OCI-LY1 (cell line): Measurements from ENCODE around the gene ELAC2.

Experiments
- H2AFZ ChIP-seq: fragments of 200-600 bp; sonication (generic), shearing (Covaris generic); 2 replicates; pipeline ENCODE4 v1.6.0; 2014; ENCODE audit warnings: antibody characterized with exemption, mild to moderate bottlenecking, low read length
- H3F3A ChIP-seq: fragments of 200-600 bp; sonication (generic), shearing (Covaris generic); 2 replicates; pipeline ENCODE4 v1.6.0; 2014; ENCODE audit warnings: mild to moderate bottlenecking, antibody characterized with exemption, low read length, moderate library complexity; ENCODE audit not compliant: insufficient read depth
- H3K27ac ChIP-seq: fragments of 200-600 bp; sonication (generic); 2 replicates; pipeline ENCODE4 v1.5.1; 2014; ENCODE audit warnings: low read length, mixed run types, mild to moderate bottlenecking, low read depth; ENCODE audit not compliant: poor library complexity, severe bottlenecking
- H3K27me3 ChIP-seq: fragments of 200-600 bp; sonication (generic); 2 replicates; pipeline ENCODE4 v1.6.0; 2014; ENCODE audit warnings: antibody characterized with exemption, mild to moderate bottlenecking, low read length, moderate library complexity; ENCODE audit not compliant: insufficient read depth
- H3K36me3 ChIP-seq: fragments of 200-600 bp; sonication (generic); 2 replicates; pipeline ENCODE4 v1.6.1; 2014; ENCODE audit warnings: mild to moderate bottlenecking, antibody characterized with exemption, low read length, moderate library complexity, mixed read lengths; ENCODE audit not compliant: insufficient read depth
- H3K4me1 ChIP-seq: fragments of 200-600 bp; sonication (generic); 2 replicates; pipeline ENCODE4 v1.5.1; 2014; ENCODE audit warnings: mild to moderate bottlenecking, low read length, moderate library complexity; ENCODE audit not compliant: insufficient read depth, severe bottlenecking
- H3K4me2 ChIP-seq: fragments of 200-600 bp; sonication (generic), shearing (Covaris generic); 2 replicates; pipeline ENCODE4 v1.6.1; 2014; ENCODE audit warnings: low read length
- H3K4me3 ChIP-seq: fragments of 200-600 bp; sonication (generic); 2 replicates; pipeline ENCODE4 v1.5.1; 2014; ENCODE audit warnings: low read length, low read depth, mild to moderate bottlenecking, mixed read lengths; ENCODE audit not compliant: poor library complexity, severe bottlenecking
- H3K79me2 ChIP-seq: fragments of 200-600 bp; shearing (Covaris generic); 2 replicates; pipeline ENCODE4 v1.6.1; 2016; ENCODE audit warnings: mixed run types, low read length, mixed read lengths; ENCODE audit not compliant: insufficient read depth
- H3K9ac ChIP-seq: fragments of 200-600 bp; sonication (generic), shearing (Covaris generic); 2 replicates; pipeline ENCODE4 v1.6.1; 2014; ENCODE audit warnings: mild to moderate bottlenecking, low read length, mixed read lengths
- H3K9me2 ChIP-seq: fragments of 200-600 bp; sonication (generic), shearing (Covaris generic); 2 replicates; pipeline ENCODE4 v1.6.1; 2014; ENCODE audit warnings: low read depth, mild to moderate bottlenecking, low read length, mixed read lengths
- H3K9me3 ChIP-seq: fragments of 200-600 bp; shearing (Covaris generic); 2 replicates; pipeline ENCODE4 v1.6.1; 2014; ENCODE audit warnings: low read length, mixed read lengths
- H4K20me1 ChIP-seq: fragments of 200-600 bp; sonication (generic), shearing (Covaris generic); 2 replicates; pipeline ENCODE4 v1.6.0; 2016; ENCODE audit warnings: mild to moderate bottlenecking, low read length; ENCODE audit not compliant: insufficient read depth
- EZH2 ChIP-seq: fragments of 200-600 bp; sonication (generic), shearing (Covaris generic); IDR thresholded peaks from 2 replicates; pipeline ENCODE4 v1.8.0; 2017; ENCODE audit warnings: borderline replicate concordance, mixed run types, mild to moderate bottlenecking, antibody characterized with exemption, low read length, moderate library complexity, mixed read lengths
- TF ChIP-seq, protein P1 (sequence below): fragments of 200-600 bp; sonication (generic), shearing (Covaris generic); IDR thresholded peaks from 2 replicates; pipeline ENCODE4 v1.5.1; 2017; ENCODE audit warnings: mild to moderate bottlenecking, antibody characterized with exemption, low read length, moderate library complexity, mixed read lengths

ELAC2 gene

DNA sequence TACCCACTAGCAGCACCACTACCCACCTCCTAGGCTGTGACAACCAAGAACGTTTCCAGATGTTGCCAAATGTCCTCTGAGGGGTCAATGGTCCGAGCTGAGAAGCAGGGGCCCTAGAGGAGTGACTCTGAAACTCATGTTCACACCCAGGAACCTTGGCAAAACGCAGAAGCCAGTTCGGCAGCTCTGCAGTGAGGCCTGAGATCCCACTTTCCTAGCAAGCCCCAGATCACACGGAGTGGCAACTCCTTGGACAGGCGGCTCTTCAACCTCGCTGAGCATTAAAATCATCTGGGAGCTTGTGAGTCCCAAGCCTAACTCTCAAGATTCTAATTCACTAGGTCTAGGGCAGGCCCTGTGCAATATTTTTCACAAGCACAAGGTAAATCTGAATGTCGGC lies 17.3 kb downstream of the ELAC2 start:
- H2AFZ ChIP-seq, result no peak overlapping the region
- peaks cover 97% of the 10 kb centered on the region for H3K36me3 ChIP-seq
- no peak overlapping the region for H3K9ac ChIP-seq
- no peak overlapping the region for H3K4me3 ChIP-seq
- no peak overlapping the region for H3K27ac ChIP-seq
- no peak overlapping the region for H3K4me2 ChIP-seq
- H3K4me1 ChIP-seq, result no peaks in the 10 kb centered on the region
- no peaks in the 10 kb centered on the region for H4K20me1 ChIP-seq
- TF ChIP-seq, protein P1, sequence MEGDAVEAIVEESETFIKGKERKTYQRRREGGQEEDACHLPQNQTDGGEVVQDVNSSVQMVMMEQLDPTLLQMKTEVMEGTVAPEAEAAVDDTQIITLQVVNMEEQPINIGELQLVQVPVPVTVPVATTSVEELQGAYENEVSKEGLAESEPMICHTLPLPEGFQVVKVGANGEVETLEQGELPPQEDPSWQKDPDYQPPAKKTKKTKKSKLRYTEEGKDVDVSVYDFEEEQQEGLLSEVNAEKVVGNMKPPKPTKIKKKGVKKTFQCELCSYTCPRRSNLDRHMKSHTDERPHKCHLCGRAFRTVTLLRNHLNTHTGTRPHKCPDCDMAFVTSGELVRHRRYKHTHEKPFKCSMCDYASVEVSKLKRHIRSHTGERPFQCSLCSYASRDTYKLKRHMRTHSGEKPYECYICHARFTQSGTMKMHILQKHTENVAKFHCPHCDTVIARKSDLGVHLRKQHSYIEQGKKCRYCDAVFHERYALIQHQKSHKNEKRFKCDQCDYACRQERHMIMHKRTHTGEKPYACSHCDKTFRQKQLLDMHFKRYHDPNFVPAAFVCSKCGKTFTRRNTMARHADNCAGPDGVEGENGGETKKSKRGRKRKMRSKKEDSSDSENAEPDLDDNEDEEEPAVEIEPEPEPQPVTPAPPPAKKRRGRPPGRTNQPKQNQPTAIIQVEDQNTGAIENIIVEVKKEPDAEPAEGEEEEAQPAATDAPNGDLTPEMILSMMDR, result no peak
- TF ChIP-seq EZH2, result no peak
- H3F3A ChIP-seq, result no peaks in the 10 kb centered on the region
- no peaks in the 10 kb centered on the region for H3K79me2 ChIP-seq
- no peaks in the 10 kb centered on the region for H3K9me3 ChIP-seq
- no peaks in the 10 kb centered on the region for H3K9me2 ChIP-seq
- no peaks in the 10 kb centered on the region for H3K27me3 ChIP-seq

DNA sequence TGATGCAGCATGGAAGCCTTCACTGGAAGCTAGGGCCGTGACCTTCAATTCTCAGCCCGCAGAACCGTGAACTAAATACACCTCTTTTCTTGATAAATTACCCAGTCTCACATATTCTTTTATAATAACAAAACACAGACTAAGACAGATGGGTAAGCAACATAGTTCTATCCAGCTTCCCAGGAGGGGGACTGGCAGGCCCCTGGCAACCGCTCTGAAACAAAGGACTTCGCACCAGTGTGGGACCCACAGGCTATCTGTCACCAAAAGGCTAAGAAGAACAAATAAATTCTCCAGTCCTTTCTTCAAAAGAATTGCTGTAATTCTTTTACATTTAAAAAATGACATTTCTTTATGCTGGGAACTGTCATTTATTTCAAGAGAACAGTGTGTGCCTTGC lies 19.0 kb downstream of the ELAC2 start:
- Histone ChIP-seq H3K9ac (no peak overlapping the region), H3K4me3 (no peak overlapping the region), H4K20me1 (no peaks in the 10 kb centered on the region), H3K27me3 (no peaks in the 10 kb centered on the region), H3K9me2 (no peaks in the 10 kb centered on the region), H3K4me2 (no peak overlapping the region), H3K79me2 (no peaks in the 10 kb centered on the region), H3F3A (no peaks in the 10 kb centered on the region), H3K9me3 (no peaks in the 10 kb centered on the region), H3K36me3 (peaks cover 97% of the 10 kb centered on the region), H2AFZ (no peak overlapping the region), H3K27ac (no peak overlapping the region), H3K4me1 (no peaks in the 10 kb centered on the region)
- TF ChIP-seq, protein P1, result no peak
- no peak for TF ChIP-seq EZH2

DNA sequence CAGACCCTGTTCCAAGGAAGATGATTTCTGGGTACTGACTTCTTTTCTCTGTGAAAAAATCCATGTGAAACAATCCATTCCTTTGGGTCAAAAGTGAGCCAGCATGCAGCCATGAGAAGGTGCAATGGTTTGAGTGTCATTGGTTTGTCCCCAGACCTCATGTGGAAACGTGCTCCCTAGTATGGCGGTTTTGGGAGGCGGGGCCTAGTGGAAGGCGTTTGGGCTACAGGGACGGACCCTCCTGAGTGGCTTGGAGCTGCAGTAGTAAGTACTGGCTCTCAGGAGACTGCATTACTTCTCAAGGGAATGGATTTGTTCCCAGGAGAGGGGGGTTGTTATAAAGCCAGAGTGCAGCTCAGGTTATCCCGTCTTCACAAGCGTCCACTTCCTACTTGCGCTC lies 19.4 kb downstream of the ELAC2 start:
- Histone ChIP-seq H4K20me1 (no peaks in the 10 kb centered on the region), H3K36me3 (peaks cover 97% of the 10 kb centered on the region), H3K9me3 (no peaks in the 10 kb centered on the region), H3K4me1 (no peaks in the 10 kb centered on the region), H2AFZ (no peak overlapping the region), H3K27ac (no peak overlapping the region), H3K4me3 (no peak overlapping the region), H3K27me3 (no peaks in the 10 kb centered on the region), H3F3A (no peaks in the 10 kb centered on the region), H3K9me2 (no peaks in the 10 kb centered on the region), H3K4me2 (no peak overlapping the region), H3K9ac (no peak overlapping the region), H3K79me2 (no peaks in the 10 kb centered on the region)
- TF ChIP-seq EZH2, result no peak
- TF ChIP-seq, protein P1, result no peak
